ENCODE data around the gene ZPLD1. TPM values are rescaled to one million over a fixed set of nuclear protein-coding genes. Genes with fewer than 3 reads are reported as not detected.

Gene ZPLD1
- total RNA-seq, 1 experiment from 2014 or later, result not detected

DNA sequence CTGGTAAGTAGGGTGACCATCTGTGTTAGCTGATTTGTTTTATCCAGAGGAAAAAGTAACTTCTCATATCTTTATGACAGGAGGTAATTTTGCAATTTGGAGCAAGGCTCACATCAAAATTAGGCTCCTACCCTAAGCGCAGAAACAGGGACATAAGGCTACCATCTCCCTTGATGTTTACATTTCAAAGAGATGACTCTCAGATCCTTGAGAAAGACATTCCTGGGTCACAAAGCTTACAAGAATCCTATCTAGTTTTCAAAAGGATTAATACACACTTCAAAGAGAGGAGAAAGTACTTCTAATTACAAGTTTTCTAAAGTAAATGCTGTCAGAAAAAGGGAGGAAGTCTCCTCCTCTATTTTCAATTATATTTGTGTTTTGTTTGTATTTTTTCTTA is 7.0 kb downstream of the ZPLD1 start:
- Histone ChIP-seq H3K4me2 (ENCODE audit: low read length) (no peak overlapping the region), H3K79me2 (ENCODE audit: insufficient read depth, low read length) (no peaks in the 10 kb centered on the region), H3K27me3 (ENCODE audit: insufficient read depth, low read length) (no peaks in the 10 kb centered on the region), H3K9me3 (ENCODE audit: control insufficient read depth in 1 of 2, insufficient read depth in 1 of 2, low read depth in 1 of 2, low read length in 2 of 2) (no peaks in the 10 kb centered on the region), H3K4me1 (ENCODE audit: control insufficient read depth in 1 of 2, insufficient read depth in 2 of 2, low read length in 2 of 2) (no peaks in the 10 kb centered on the region), H3K9ac (ENCODE audit: low read length) (no peak overlapping the region), H3K36me3 (ENCODE audit: control insufficient read depth in 1 of 2, insufficient read depth in 2 of 2, low read length in 2 of 2) (no peaks in the 10 kb centered on the region), H3K27ac (ENCODE audit: low read depth, low read length) (no peak overlapping the region), H2AFZ (ENCODE audit: low read depth, low read length, poor library complexity, severe bottlenecking) (no peak overlapping the region), H3K4me3 (replicated peaks in 1 of 2; ENCODE audit: low read depth in 1 of 2, low read length in 2 of 2) (no peak overlapping the region), H3K9me2 (ENCODE audit: insufficient read depth) (no peaks in the 10 kb centered on the region), H4K20me1 (ENCODE audit: insufficient read depth) (no peaks in the 10 kb centered on the region)
- no peak for TF ChIP-seq RAD21 (IDR thresholded peaks at IDR 0.05; ENCODE audit: low read depth)
- ATAC-seq (no peak), DNase-seq (ENCODE audit: low read depth, low spot score) (no peak)
- CTCF ChIA-PET, result no interaction called here
- intact Hi-C loops (cut with micrococcal nuclease), result no loop called here
- BruUV-seq (replicated peaks), result no TSS peak
- RAD21 ChIA-PET (ENCODE audit: low non-redundant PET in 1 of 2, low total read pairs in 2 of 2, uncharacterized antibody in 2 of 2, unreplicated experiment in 2 of 2), result no interaction called here
- POLR2A ChIA-PET, result no interaction called here

DNA sequence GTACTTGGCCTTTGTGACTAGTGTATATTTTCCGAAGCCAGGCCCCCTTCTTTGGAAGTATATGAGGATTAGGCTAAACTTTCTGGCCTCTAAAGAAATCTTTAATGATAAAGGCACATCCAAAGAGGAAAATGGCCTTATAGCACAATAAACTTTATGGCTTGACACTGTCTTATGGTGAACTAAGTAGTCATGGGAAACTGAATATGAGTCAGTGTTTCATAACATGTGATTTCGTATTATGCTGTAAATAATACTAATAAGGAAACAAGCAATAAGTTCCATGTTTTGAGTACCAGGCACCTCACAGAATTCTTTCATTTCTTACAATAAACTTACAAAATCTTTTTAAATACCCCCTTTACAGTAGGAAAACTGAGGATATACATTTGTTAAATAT is 8.2 kb downstream of the ZPLD1 start:
- CTCF ChIA-PET, result no interaction called here

More for the DNA sequence above, 8.2 kb downstream of the ZPLD1 start:
- Histone ChIP-seq H3K4me1 (ENCODE audit: control insufficient read depth in 1 of 2, insufficient read depth in 2 of 2, low read length in 2 of 2) (no peaks in the 10 kb centered on the region), H3K79me2 (ENCODE audit: insufficient read depth, low read length) (no peaks in the 10 kb centered on the region), H4K20me1 (ENCODE audit: insufficient read depth) (no peaks in the 10 kb centered on the region), H3K9me3 (ENCODE audit: control insufficient read depth in 1 of 2, insufficient read depth in 1 of 2, low read depth in 1 of 2, low read length in 2 of 2) (no peaks in the 10 kb centered on the region), H3K4me2 (ENCODE audit: low read length) (no peak overlapping the region), H3K9ac (ENCODE audit: low read length) (no peak overlapping the region), H3K27me3 (ENCODE audit: insufficient read depth, low read length) (no peaks in the 10 kb centered on the region), H3K4me3 (replicated peaks in 1 of 2; ENCODE audit: low read depth in 1 of 2, low read length in 2 of 2) (no peak overlapping the region), H2AFZ (ENCODE audit: low read depth, low read length, poor library complexity, severe bottlenecking) (no peak overlapping the region), H3K27ac (ENCODE audit: low read depth, low read length) (no peak overlapping the region), H3K9me2 (ENCODE audit: insufficient read depth) (no peaks in the 10 kb centered on the region), H3K36me3 (ENCODE audit: control insufficient read depth in 1 of 2, insufficient read depth in 2 of 2, low read length in 2 of 2) (no peaks in the 10 kb centered on the region)
- ChIA-PET POLR2A (no interaction called here), RAD21 (ENCODE audit: low non-redundant PET in 1 of 2, low total read pairs in 2 of 2, uncharacterized antibody in 2 of 2, unreplicated experiment in 2 of 2) (no interaction called here)
- TF ChIP-seq YY1 (IDR thresholded peaks at IDR 0.05; ENCODE audit: extremely low read depth, insufficient replicate concordance, low read depth, low read length) (no peak), SRF (IDR thresholded peaks at IDR 0.05; ENCODE audit: low read depth) (no peak), ELF1 (IDR thresholded peaks at IDR 0.05; ENCODE audit: borderline replicate concordance, low read depth) (no peak), EZH2phosphoT487 (IDR thresholded peaks at IDR 0.05; ENCODE audit: borderline replicate concordance) (no peak), EZH2 (IDR thresholded peaks at IDR 0.05) (no peak), SP1 (IDR thresholded peaks at IDR 0.05; ENCODE audit: low read depth) (no peak), SIN3A (IDR thresholded peaks at IDR 0.05; ENCODE audit: low read depth) (no peak)
- TF ChIP-seq, protein P1, sequence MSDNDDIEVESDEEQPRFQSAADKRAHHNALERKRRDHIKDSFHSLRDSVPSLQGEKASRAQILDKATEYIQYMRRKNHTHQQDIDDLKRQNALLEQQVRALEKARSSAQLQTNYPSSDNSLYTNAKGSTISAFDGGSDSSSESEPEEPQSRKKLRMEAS (IDR thresholded peaks at IDR 0.05), result no peak
- TF ChIP-seq, protein P2, sequence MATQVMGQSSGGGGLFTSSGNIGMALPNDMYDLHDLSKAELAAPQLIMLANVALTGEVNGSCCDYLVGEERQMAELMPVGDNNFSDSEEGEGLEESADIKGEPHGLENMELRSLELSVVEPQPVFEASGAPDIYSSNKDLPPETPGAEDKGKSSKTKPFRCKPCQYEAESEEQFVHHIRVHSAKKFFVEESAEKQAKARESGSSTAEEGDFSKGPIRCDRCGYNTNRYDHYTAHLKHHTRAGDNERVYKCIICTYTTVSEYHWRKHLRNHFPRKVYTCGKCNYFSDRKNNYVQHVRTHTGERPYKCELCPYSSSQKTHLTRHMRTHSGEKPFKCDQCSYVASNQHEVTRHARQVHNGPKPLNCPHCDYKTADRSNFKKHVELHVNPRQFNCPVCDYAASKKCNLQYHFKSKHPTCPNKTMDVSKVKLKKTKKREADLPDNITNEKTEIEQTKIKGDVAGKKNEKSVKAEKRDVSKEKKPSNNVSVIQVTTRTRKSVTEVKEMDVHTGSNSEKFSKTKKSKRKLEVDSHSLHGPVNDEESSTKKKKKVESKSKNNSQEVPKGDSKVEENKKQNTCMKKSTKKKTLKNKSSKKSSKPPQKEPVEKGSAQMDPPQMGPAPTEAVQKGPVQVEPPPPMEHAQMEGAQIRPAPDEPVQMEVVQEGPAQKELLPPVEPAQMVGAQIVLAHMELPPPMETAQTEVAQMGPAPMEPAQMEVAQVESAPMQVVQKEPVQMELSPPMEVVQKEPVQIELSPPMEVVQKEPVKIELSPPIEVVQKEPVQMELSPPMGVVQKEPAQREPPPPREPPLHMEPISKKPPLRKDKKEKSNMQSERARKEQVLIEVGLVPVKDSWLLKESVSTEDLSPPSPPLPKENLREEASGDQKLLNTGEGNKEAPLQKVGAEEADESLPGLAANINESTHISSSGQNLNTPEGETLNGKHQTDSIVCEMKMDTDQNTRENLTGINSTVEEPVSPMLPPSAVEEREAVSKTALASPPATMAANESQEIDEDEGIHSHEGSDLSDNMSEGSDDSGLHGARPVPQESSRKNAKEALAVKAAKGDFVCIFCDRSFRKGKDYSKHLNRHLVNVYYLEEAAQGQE (IDR thresholded peaks at IDR 0.05; ENCODE audit: low read depth), result no peak
- intact Hi-C loops (cut with micrococcal nuclease), result no loop called here
- no peak for DNase-seq (ENCODE audit: low read depth, low spot score)
- no TSS peak for BruUV-seq (replicated peaks)
- ATAC-seq, result no peak

Measured in HCT116 (cell line).